Bone marrow (tissue), 2 donors: Measurements from ENCODE around the gene GPHA2.
A peak's percentile ranks its signal among the peaks of the same experiment; 100 is the strongest.

Experiments
- DNase-seq, 2 donors: peaks; one replicate each; lab custom pipeline; 2025; lab: John Stamatoyannopoulos, UW

The GPHA2 gene

GRCh38 chr11:64891215-64891848 lies 44.4 kb downstream of the GPHA2 start:
- no peak for DNase-seq

- DNase-seq: no peak
Measured at GRCh38 chr11:64890522-64890939, 45.2 kb downstream of the GPHA2 start.

- no peak for DNase-seq
Measured at GRCh38 chr11:64888729-64889511, 46.8 kb downstream of the GPHA2 start.

- no peak for DNase-seq
Measured at GRCh38 chr11:64888406-64888728, 47.3 kb downstream of the GPHA2 start.

GRCh38 chr11:64887757-64888405 lies 47.8 kb downstream of the GPHA2 start:
- DNase-seq: peak; percentile 57 to 68

GRCh38 chr11:64887234-64887756 lies 48.4 kb downstream of the GPHA2 start:
- DNase-seq: no peak

GRCh38 chr11:64885367-64886286 lies 50.1 kb downstream of the GPHA2 start:
- peak; percentile 12 to 59 for DNase-seq
